NCI-H2227 treated with DMSO at 0.1 percent for 48 hours (cell line): ENCODE measurements around the gene MOV10.
A peak's percentile ranks its signal among the peaks of the same experiment; 100 is the strongest.

Experiments
- DNase-seq: peaks from one replicate; lab custom pipeline; 2025; lab: John Stamatoyannopoulos, UW

Gene MOV10

GRCh38 chr1:112673592-112674439 lies 643 bp upstream of the MOV10 start:
- DNase-seq: no peak

GRCh38 chr1:112674986-112675727 lies 698 bp downstream of the MOV10 start:
- DNase-seq: peak; percentile 57

- no peak for DNase-seq
These were observed 1.4 kb downstream of the MOV10 start for GRCh38 chr1:112675728-112676381.

GRCh38 chr1:112676543-112676942 lies 2.1 kb downstream of the MOV10 start:
- no peak for DNase-seq

- DNase-seq: no peak
These were observed 3.0 kb downstream of the MOV10 start for GRCh38 chr1:112677501-112677900.

- no peak for DNase-seq
These were observed 4.1 kb downstream of the MOV10 start for GRCh38 chr1:112678605-112679004.

GRCh38 chr1:112685913-112686312 lies 11.5 kb downstream of the MOV10 start:
- no peak for DNase-seq

GRCh38 chr1:112686417-112686816 lies 12.0 kb downstream of the MOV10 start:
- no peak for DNase-seq

- no peak for DNase-seq
These were observed 12.4 kb downstream of the MOV10 start for GRCh38 chr1:112686835-112687234.

- DNase-seq: no peak
These were observed 12.9 kb downstream of the MOV10 start for GRCh38 chr1:112687361-112687760.

- DNase-seq: no peak
These were observed 13.5 kb downstream of the MOV10 start for GRCh38 chr1:112687785-112688496.

GRCh38 chr1:112688781-112689193 lies 14.3 kb downstream of the MOV10 start:
- no peak for DNase-seq

- no peak for DNase-seq
These were observed 14.9 kb downstream of the MOV10 start for GRCh38 chr1:112689196-112689841.

- DNase-seq: no peak
These were observed 15.4 kb downstream of the MOV10 start for GRCh38 chr1:112689842-112690237.

- DNase-seq: no peak
These were observed 18.2 kb downstream of the MOV10 start for GRCh38 chr1:112692681-112693080.

- no peak for DNase-seq
These were observed 19.4 kb downstream of the MOV10 start for GRCh38 chr1:112693821-112694220.

- no peak for DNase-seq
These were observed 20.0 kb downstream of the MOV10 start for GRCh38 chr1:112694363-112694929.

GRCh38 chr1:112695276-112695675 lies 20.8 kb downstream of the MOV10 start:
- no peak for DNase-seq

GRCh38 chr1:112696578-112697314 lies 22.3 kb downstream of the MOV10 start:
- no peak for DNase-seq

GRCh38 chr1:112697781-112698201 lies 23.3 kb downstream of the MOV10 start:
- DNase-seq: no peak
